GM18505 (cell line): Measurements from ENCODE around the gene ZNF787.

Experiments
- ATAC-seq: cut with Tn5 transposase; IDR thresholded peaks from one replicate; pipeline ENCODE4 v1.9.1; 2021; ENCODE audit not compliant: unreplicated experiment
- POLR2A ChIP-seq: IDR thresholded peaks from 4 replicates; pipeline ENCODE4 v1.6.1; 2011; ENCODE audit warnings: borderline replicate concordance; ENCODE audit not compliant: insufficient read depth, insufficient read length; ENCODE audit errors: extremely low read depth

ZNF787 gene

GRCh38 chr19:56091066-56091490, 30.0 kb downstream of the ZNF787 start:
- no peak for ATAC-seq

GRCh38 chr19:56089344-56089743, 31.8 kb downstream of the ZNF787 start:
- ATAC-seq = no peak
- no peak for TF ChIP-seq POLR2A

More at GRCh38 chr19:56091066-56091490, 30.0 kb downstream of the ZNF787 start:
- TF ChIP-seq POLR2A = no peak

DNA sequence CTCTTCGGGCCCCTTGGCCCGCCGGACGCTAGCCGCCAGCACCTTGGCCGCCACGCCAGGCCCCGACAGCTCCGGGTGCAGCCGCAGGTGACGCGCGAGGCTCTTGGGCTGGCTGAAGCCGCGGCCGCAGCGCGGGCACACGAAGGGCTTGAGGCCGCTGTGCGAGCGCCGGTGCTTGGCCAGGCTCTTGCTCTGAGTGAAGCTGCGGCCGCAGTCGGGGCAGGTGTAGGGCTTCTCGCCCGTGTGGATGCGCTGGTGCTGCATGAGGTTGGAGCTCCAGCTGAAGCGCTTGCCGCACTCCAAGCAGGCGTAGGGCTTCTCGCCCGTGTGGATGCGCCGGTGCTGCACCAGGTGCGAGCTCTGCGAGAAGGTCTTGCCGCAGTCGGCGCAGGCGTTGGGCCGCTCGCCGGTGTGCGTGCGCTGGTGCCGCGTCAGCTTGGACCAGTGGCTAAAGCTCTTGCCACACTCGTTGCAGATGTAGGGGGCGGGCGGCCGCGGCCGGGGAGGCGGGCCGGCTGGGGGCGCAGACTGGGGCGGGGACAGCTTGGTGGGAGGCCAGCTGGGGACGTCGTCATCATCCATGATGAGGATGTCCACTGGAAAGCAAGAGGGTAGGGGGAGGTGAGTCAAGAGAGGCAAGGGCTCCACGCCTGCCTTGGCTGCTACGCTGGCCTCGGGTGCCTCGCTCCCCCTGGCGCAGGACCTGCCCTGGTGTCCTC, 32.4 kb downstream of the ZNF787 start:
- no peak for TF ChIP-seq POLR2A
- ATAC-seq = no peak

- ATAC-seq = no peak
These were observed 33.2 kb downstream of the ZNF787 start for GRCh38 chr19:56087647-56088496.

DNA sequence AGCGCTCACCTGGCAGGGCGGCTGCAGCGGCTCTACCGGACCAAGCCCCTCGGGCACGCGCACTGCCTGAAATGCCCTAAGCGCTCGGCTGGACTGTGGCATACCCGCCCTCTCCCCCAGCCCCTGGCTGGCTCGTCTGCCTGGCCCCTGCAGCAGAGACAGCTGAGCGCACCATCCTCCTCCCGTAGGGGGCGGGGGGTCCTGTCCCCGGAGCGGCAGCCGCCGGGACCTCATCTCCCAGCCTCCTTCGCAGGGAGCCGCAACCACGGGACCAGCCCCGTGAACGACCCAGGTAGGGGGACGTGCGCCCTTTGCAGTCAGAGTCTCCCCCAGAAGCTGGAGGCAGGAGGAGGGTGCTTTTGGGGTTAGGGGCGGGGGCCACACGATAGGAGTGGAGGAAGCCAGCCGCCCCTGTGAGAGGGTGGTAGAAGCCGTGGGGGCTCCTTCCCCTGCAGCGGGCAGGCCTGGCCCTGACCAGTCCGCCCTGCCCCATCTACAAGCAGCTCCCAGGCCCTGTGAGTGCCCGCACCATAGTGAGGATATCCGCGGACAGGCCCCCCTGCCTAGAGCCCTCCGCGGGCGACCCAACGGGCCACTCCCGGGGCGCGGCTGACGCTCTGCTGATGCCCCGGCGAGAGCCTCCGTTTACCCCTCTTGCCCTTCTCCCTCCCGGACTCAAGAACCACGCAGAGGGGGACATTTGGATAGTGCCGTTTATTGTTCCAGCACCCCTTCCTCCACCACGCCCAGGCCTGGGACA, 34.2 kb downstream of the ZNF787 start:
- no peak for ATAC-seq
- no peak for TF ChIP-seq POLR2A

More at GRCh38 chr19:56087647-56088496, 33.2 kb downstream of the ZNF787 start:
- TF ChIP-seq POLR2A = no peak

DNA sequence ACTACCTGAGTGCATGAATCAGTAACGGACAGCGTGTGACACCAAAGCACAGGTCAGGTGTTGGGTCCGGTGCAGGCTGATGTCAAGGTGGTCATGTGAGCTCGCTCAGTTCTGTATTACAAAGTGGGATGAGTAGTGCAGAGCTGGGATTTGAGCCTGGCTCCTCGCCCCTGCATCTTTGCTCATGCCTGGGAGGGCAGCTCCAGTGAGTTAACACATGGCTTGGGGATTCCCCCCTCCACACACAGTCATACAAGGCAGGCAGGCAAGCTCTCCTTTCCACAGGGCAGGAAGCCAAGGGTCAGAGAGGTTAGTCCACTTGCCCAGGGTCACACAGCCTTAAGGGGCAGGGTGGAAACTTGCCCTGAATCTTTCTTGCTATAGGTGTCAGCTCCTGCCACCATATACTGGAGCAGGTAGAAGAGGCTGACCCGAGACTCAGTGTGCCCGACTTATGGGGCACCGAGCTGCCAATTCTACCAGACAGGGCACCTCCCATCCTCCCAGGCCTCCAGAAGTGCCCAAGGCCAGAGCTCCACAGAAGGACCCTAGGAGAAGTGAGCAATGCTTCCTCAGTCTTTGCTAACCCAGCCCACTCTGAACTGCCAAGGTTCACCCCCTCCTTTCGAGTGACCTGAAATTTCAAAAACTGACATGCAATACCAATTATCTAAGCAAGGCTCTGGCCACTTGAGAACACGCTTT, 35.4 kb downstream of the ZNF787 start:
- TF ChIP-seq POLR2A = no peak

DNA sequence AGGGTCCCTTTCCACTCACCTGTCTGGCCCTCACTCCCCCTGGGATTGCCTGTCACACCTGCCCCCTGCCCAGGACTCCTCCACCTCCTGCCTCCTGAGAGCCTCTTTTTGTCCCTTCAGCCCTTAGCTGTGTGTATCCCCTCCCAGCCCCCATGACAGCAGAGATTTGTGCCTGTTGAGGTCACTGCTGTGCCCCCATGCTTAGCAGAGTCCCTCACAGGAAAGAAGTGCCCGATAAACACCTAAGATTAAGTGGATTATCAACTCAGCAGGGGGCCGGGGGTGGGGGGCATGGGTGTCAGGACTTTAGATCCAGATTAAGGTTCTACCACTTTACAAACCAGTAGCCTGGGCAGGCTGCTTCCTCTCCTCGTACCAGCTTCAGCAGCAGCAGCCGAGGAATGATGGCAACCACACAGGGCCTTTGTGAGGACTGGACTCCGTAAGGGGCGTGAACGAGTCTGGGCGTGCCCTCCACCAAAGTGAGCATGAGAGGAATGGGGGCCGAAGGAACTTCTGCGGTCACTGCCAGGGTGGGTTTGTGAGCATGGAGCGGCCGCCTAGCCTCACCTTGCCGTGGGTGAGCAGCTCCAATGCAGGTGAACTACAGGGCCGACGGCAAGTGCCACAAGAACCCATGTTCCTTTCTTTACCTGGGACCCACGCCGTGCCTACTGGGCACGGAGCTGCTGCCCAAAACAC, 36.1 kb downstream of the ZNF787 start:
- no peak for TF ChIP-seq POLR2A
- ATAC-seq = no peak

More for the DNA sequence above, 35.4 kb downstream of the ZNF787 start:
- ATAC-seq = no peak

- no peak for ATAC-seq
- no peak for TF ChIP-seq POLR2A
These were observed 37.4 kb downstream of the ZNF787 start for GRCh38 chr19:56083668-56084067.

GRCh38 chr19:56080669-56081401, 40.3 kb downstream of the ZNF787 start:
- peak; percentile 78 for ATAC-seq
- peak; percentile 42 for TF ChIP-seq POLR2A

DNA sequence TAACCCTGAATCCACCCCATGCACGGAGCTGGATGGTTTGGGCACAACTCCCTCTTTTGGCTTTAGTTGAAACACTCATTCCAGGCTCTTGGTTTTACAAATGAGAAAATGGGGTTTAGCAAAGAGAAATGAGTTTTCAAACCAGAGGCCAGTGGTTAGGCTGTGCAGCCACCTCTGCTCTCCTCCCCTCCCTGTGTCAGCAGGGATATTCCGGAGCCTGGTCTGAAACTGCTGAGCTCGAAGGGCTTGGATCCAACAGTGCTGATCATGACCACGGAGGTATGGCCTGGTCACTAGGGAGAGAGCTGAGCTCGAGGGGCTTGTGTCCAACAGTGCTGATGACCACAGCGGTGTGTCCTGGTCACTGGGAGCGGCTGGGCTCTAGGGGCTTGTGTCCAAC, 41.5 kb downstream of the ZNF787 start:
- ATAC-seq = no peak

GRCh38 chr19:56076498-56076897, 44.6 kb downstream of the ZNF787 start:
- ATAC-seq = no peak
- TF ChIP-seq POLR2A = no peak

More for the DNA sequence above, 41.5 kb downstream of the ZNF787 start:
- no peak for TF ChIP-seq POLR2A

- TF ChIP-seq POLR2A = no peak
- ATAC-seq = no peak
These were observed 49.9 kb downstream of the ZNF787 start for GRCh38 chr19:56071151-56071550.

DNA sequence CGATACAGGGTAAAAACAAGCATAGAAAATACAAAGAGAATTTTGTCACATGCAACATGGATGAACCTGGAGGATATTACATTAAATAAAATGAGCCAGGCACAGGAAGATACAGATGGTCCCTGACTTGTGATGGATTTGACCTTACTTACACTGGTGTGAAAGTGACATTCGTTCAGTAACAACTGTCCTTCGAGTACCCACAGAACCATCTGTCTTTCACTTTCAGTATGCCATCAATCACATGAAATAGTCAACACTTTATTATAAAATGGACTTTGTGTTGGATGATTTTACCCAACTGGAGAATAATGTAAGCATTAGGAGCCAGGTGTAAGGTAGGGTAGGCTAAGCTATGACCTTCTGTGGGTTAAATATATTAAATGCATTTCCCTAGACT, 51.5 kb downstream of the ZNF787 start:
- TF ChIP-seq POLR2A = no peak
- ATAC-seq = no peak
